GM10266 (cell line): ENCODE results near the gene USH2A.

Source experiments
- DNase-seq: peaks from one replicate; pipeline ENCODE4 v3.0.0; 2012; ENCODE audit errors: extremely low spot score
- CTCF ChIP-seq: IDR thresholded peaks from 2 replicates; pipeline ENCODE4 v1.5.1; 2012; ENCODE audit warnings: mild to moderate bottlenecking, low read depth; ENCODE audit not compliant: control insufficient read depth, insufficient read depth; ENCODE audit errors: missing control alignments

USH2A gene

GRCh38 chr1:215761446-215761845 is 661.8 kb downstream of the USH2A start:
- DNase-seq, result no peak
- no peak for TF ChIP-seq CTCF

GRCh38 chr1:215754112-215754511 is 669.1 kb downstream of the USH2A start:
- no peak for TF ChIP-seq CTCF
- DNase-seq, result no peak

GRCh38 chr1:215749414-215749813 is 673.8 kb downstream of the USH2A start:
- no peak for TF ChIP-seq CTCF
- DNase-seq, result no peak

- TF ChIP-seq CTCF, result no peak
- DNase-seq, result no peak
Observed at GRCh38 chr1:215748431-215748830, 674.8 kb downstream of the USH2A start.

- no peak for TF ChIP-seq CTCF
- DNase-seq, result no peak
Observed at GRCh38 chr1:215744419-215744818, 678.8 kb downstream of the USH2A start.

- no peak for DNase-seq
- TF ChIP-seq CTCF, result no peak
Observed at GRCh38 chr1:215739025-215739424, 684.2 kb downstream of the USH2A start.

GRCh38 chr1:215731699-215732098 is 691.5 kb downstream of the USH2A start:
- no peak for TF ChIP-seq CTCF
- no peak for DNase-seq

- no peak for TF ChIP-seq CTCF
- DNase-seq, result no peak
Observed at GRCh38 chr1:215730600-215730999, 692.6 kb downstream of the USH2A start.
